Neural cell (in vitro differentiated cells): ENCODE measurements around the gene SLMAP. TPM values are rescaled to one million over a fixed set of nuclear protein-coding genes. Genes with fewer than 3 reads are reported as not detected.

Experiments used
- H2AFZ ChIP-seq: fragments of 200-600, 300-800 bp; sonication (generic), shearing (Covaris generic); 2 replicates; pipeline ENCODE4 v1.6.0; 2014; ENCODE audit warnings: low read depth, mild to moderate bottlenecking, antibody characterized with exemption, low read length, moderate library complexity
- H3F3A ChIP-seq: fragments of 200-600 bp; shearing (Covaris generic); 2 replicates; pipeline ENCODE4 v1.6.1; 2016; ENCODE audit warnings: mild to moderate bottlenecking, moderate library complexity, mixed read lengths, antibody characterized with exemption, low read length; ENCODE audit not compliant: insufficient read depth, poor library complexity, severe bottlenecking
- H3K27ac ChIP-seq: fragments of 200-600, 300-800 bp; sonication (generic), shearing (Covaris generic); 2 replicates; pipeline ENCODE4 v1.5.1; 2014; ENCODE audit warnings: mild to moderate bottlenecking, low read length, moderate library complexity
- H3K27me3 ChIP-seq: fragments of 300-800, 200-600 bp; sonication (generic), shearing (Covaris generic); 2 replicates; pipeline ENCODE4 v1.6.0; 2014; ENCODE audit warnings: mild to moderate bottlenecking, low read depth, low read length, moderate library complexity; ENCODE audit not compliant: insufficient read depth
- H3K36me3 ChIP-seq: fragments of 300-800, 200-600 bp; sonication (generic), shearing (Covaris generic); 2 replicates; pipeline ENCODE4 v1.5.1; 2014; ENCODE audit warnings: mild to moderate bottlenecking, antibody characterized with exemption, low read length, moderate library complexity; ENCODE audit not compliant: insufficient read depth
- H3K4me2 ChIP-seq: fragments of 300-800, 200-600 bp; sonication (generic), shearing (Covaris generic); 2 replicates; pipeline ENCODE4 v1.6.0; 2014; ENCODE audit warnings: mild to moderate bottlenecking, low read length
- H3K4me3 ChIP-seq: fragments of 300-800, 200-600 bp; sonication (generic), shearing (Covaris generic); 2 replicates; pipeline ENCODE4 v1.5.1; 2014; ENCODE audit warnings: mild to moderate bottlenecking, low read length, moderate library complexity
- H3K79me2 ChIP-seq: fragments of 200-600 bp; shearing (Covaris generic); replicated peaks from 2 replicates; pipeline ENCODE4 v1.6.0; 2014; ENCODE audit warnings: mild to moderate bottlenecking, low read length, moderate library complexity; ENCODE audit not compliant: insufficient read depth
- H3K9ac ChIP-seq: fragments of 300-800, 200-600 bp; sonication (generic), shearing (Covaris generic); 2 replicates; pipeline ENCODE4 v1.6.1; 2016; ENCODE audit warnings: mild to moderate bottlenecking, low read length, mixed read lengths
- H3K9me2 ChIP-seq: fragments of 200-600 bp; shearing (Covaris generic); 2 replicates; pipeline ENCODE4 v1.6.1; 2016; ENCODE audit warnings: mild to moderate bottlenecking, low read length, mixed read lengths; ENCODE audit not compliant: insufficient read depth
- H3K9me3 ChIP-seq: fragments of 200-600, 300-800 bp; sonication (generic), shearing (Covaris generic); 2 replicates; pipeline ENCODE4 v1.6.1; 2016; ENCODE audit warnings: mild to moderate bottlenecking, mixed run types, low read length, moderate library complexity, mixed read lengths
- H4K20me1 ChIP-seq: fragments of 200-600 bp; shearing (Covaris generic); 2 replicates; pipeline ENCODE4 v1.6.1; 2016; ENCODE audit warnings: mild to moderate bottlenecking, mixed run types; ENCODE audit not compliant: insufficient read depth
- EP300 ChIP-seq: fragments of 450-650 bp; conservative IDR thresholded peaks from 2 replicates; pipeline ENCODE4 v1.6.1; 2014; ENCODE audit warnings: antibody characterized with exemption, mild to moderate bottlenecking, moderate library complexity; ENCODE audit not compliant: poor library complexity, severe bottlenecking
- EZH2 ChIP-seq: fragments of 200-600, 300-800 bp; shearing (Covaris generic), sonication (generic); IDR thresholded peaks from 2 replicates; pipeline ENCODE4 v1.6.1; 2014; ENCODE audit warnings: antibody characterized with exemption, low read length, borderline replicate concordance, mild to moderate bottlenecking; ENCODE audit not compliant: insufficient read depth, poor library complexity, severe bottlenecking
- MXI1 ChIP-seq: fragments of 450-650 bp; conservative IDR thresholded peaks from 2 replicates; pipeline ENCODE4 v1.6.1; 2014; ENCODE audit warnings: antibody characterized with exemption, mild to moderate bottlenecking; ENCODE audit not compliant: poor library complexity, severe bottlenecking
- POLR2AphosphoS5 ChIP-seq: IDR thresholded peaks from 2 replicates; pipeline ENCODE4 v1.6.1; 2012
- RAD21 ChIP-seq: fragments of 450-650 bp; conservative IDR thresholded peaks from 2 replicates; pipeline ENCODE4 v1.6.1; 2014; ENCODE audit warnings: antibody characterized with exemption, mild to moderate bottlenecking, moderate library complexity
- SMC3 ChIP-seq: fragments of 450-650 bp; conservative IDR thresholded peaks from 2 replicates; pipeline ENCODE4 v1.6.1; 2014; ENCODE audit warnings: antibody characterized with exemption, mild to moderate bottlenecking, moderate library complexity; ENCODE audit not compliant: poor library complexity
- TAF1 ChIP-seq: IDR thresholded peaks from 2 replicates; pipeline ENCODE4 v1.6.1; 2012; ENCODE audit warnings: low read depth
- polyA plus RNA-seq: library from polyadenylated mRNA; depleted of rRNA; stranded (reverse); fragments of >200 nt; gene quantifications from 2 replicates; pipeline ENCODE4 v1.2.3, GENCODE V29; 2014
- TF ChIP-seq, protein P1 (sequence below): IDR thresholded peaks from 2 replicates; pipeline ENCODE4 v1.6.1; 2012; ENCODE audit warnings: borderline replicate concordance
- TF ChIP-seq, protein P2 (sequence below): fragments of 450-650 bp; IDR thresholded peaks from 2 replicates; pipeline ENCODE4 v1.5.1; 2014; ENCODE audit warnings: antibody characterized with exemption, mild to moderate bottlenecking, moderate library complexity; ENCODE audit not compliant: poor library complexity, severe bottlenecking

Gene SLMAP
- polyA plus RNA-seq, 1 donor from 2014 or later: 42.1 TPM

DNA sequence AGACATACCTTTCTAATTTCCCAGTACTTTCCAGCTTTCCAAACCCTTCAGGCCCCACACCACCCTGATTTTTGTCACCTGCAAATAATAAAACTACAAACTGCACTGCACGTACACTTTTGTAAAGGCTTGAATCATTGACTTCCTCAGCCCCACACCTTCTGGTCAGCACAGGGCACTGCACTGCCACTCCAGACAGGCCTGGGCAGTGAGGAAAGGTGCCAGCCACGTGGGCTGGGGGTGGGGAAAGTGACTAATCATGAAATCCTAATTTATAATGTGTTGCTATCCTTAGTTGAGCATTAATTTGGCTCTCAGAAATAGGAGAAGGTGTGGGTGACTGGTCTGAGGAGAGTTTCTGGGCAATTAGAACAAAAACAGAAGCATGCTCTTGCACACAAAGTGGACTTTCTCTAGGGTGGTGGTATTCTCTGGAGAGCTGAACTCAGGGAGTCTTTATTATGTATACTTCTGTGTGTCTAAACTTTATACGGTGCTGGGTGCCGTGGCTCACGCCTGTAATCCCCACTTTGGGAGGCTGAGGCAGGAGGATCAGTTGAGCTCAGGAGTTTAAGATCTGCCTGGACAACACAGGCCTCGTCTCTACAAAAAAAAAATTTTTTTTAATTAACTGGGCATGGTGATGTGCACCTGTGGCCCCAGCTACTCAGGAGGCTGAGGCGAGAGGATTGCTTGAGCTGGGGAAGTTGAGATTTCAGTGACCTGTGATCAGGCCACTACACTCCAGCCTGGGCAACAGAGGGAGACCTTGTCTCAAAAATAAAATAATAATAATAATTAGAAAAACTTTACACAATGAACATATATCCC, 193.9 kb downstream of the SLMAP start:
- Histone ChIP-seq H3K27me3 (no peaks in the 10 kb centered on the region), H3K9me2 (no peaks in the 10 kb centered on the region), H4K20me1 (no peaks in the 10 kb centered on the region), H2AFZ (no peak overlapping the region), H3K4me3 (no peak overlapping the region), H3K79me2 (no peaks in the 10 kb centered on the region), H3K9ac (no peak overlapping the region), H3K9me3 (no peaks in the 10 kb centered on the region), H3K4me2 (no peak overlapping the region), H3K27ac (no peak overlapping the region), H3K36me3 (no peaks in the 10 kb centered on the region), H3F3A (no peaks in the 10 kb centered on the region)
- TF ChIP-seq MXI1 (no peak), TAF1 (no peak), SMC3 (no peak), EP300 (no peak), RAD21 (no peak), POLR2AphosphoS5 (no peak), EZH2 (no peak)
- TF ChIP-seq, protein P1, sequence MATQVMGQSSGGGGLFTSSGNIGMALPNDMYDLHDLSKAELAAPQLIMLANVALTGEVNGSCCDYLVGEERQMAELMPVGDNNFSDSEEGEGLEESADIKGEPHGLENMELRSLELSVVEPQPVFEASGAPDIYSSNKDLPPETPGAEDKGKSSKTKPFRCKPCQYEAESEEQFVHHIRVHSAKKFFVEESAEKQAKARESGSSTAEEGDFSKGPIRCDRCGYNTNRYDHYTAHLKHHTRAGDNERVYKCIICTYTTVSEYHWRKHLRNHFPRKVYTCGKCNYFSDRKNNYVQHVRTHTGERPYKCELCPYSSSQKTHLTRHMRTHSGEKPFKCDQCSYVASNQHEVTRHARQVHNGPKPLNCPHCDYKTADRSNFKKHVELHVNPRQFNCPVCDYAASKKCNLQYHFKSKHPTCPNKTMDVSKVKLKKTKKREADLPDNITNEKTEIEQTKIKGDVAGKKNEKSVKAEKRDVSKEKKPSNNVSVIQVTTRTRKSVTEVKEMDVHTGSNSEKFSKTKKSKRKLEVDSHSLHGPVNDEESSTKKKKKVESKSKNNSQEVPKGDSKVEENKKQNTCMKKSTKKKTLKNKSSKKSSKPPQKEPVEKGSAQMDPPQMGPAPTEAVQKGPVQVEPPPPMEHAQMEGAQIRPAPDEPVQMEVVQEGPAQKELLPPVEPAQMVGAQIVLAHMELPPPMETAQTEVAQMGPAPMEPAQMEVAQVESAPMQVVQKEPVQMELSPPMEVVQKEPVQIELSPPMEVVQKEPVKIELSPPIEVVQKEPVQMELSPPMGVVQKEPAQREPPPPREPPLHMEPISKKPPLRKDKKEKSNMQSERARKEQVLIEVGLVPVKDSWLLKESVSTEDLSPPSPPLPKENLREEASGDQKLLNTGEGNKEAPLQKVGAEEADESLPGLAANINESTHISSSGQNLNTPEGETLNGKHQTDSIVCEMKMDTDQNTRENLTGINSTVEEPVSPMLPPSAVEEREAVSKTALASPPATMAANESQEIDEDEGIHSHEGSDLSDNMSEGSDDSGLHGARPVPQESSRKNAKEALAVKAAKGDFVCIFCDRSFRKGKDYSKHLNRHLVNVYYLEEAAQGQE: no peak
- TF ChIP-seq, protein P2, sequence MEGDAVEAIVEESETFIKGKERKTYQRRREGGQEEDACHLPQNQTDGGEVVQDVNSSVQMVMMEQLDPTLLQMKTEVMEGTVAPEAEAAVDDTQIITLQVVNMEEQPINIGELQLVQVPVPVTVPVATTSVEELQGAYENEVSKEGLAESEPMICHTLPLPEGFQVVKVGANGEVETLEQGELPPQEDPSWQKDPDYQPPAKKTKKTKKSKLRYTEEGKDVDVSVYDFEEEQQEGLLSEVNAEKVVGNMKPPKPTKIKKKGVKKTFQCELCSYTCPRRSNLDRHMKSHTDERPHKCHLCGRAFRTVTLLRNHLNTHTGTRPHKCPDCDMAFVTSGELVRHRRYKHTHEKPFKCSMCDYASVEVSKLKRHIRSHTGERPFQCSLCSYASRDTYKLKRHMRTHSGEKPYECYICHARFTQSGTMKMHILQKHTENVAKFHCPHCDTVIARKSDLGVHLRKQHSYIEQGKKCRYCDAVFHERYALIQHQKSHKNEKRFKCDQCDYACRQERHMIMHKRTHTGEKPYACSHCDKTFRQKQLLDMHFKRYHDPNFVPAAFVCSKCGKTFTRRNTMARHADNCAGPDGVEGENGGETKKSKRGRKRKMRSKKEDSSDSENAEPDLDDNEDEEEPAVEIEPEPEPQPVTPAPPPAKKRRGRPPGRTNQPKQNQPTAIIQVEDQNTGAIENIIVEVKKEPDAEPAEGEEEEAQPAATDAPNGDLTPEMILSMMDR: no peak

DNA sequence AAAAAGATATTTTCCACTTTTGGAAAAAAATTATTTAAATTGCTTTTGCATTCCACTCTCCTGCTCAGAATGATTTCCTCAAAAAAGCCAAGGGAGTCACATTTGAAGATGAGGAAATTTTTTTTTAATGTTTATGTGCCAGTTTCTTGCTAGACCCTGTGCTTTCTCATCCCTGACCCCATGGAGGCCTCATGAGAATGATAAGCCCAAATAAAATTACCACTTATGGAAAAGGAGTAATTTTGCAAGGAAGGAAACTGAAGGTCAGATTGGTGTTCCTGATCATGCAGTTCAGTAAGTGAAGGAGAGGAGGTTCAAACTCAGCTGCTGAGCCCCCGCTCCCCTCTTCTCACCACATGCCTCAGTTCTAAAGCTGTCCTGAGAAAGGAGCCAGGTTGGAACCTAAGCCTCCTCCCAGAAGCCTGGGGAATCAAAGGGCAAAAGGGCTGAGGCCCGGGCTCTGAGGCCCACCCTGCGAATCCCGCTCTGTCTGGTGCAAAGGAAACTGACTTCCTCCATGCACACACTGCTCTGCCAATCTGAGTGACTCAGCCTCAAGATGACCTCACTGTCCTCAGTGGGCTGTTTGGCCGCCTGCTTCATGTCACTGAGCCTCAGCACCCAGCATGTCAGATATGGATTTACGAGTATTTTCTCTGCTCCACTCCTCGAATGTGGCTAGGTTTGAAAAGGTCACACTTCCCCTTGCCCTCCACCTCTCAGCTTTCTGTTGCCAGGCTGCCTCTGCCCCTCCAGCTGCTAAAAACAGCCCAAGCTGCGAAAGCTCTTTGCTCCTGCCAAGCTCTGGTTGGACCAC, 195.2 kb downstream of the SLMAP start:
- no peaks in the 10 kb centered on the region for H3F3A ChIP-seq
- TF ChIP-seq, protein P1: no peak
- no peak overlapping the region for H3K4me2 ChIP-seq
- H4K20me1 ChIP-seq: no peaks in the 10 kb centered on the region
- no peaks in the 10 kb centered on the region for H3K79me2 ChIP-seq
- H3K36me3 ChIP-seq: no peaks in the 10 kb centered on the region
- no peak overlapping the region for H2AFZ ChIP-seq
- no peak overlapping the region for H3K27ac ChIP-seq
- no peak overlapping the region for H3K4me3 ChIP-seq
- H3K9ac ChIP-seq: no peak overlapping the region
- no peaks in the 10 kb centered on the region for H3K27me3 ChIP-seq
- no peaks in the 10 kb centered on the region for H3K9me2 ChIP-seq
- no peaks in the 10 kb centered on the region for H3K9me3 ChIP-seq
